ENCODE results near the gene NHERF2. TPM values are rescaled to one million over a fixed set of nuclear protein-coding genes. Genes with fewer than 3 reads are reported as not detected.

Gene NHERF2
- total and polyA plus RNA-seq, 11 donors: 124 to 496 (median 227) TPM

- intact Hi-C loops (cut with DNase I): no loop called here
- H3K4me1 ChIP-seq: peaks cover 3 to 96% (median 83%) of the 10 kb centered on the region in 12 donors
Measured at GRCh38 chr16:2037115-2037514, 10.4 kb downstream of the NHERF2 start.

GRCh38 chr16:2037647-2038381, 11.1 kb downstream of the NHERF2 start:
- peaks cover 7 to 94% (median 83%) of the 10 kb centered on the region in 12 donors for H3K4me1 ChIP-seq
- DNase-seq (no peak), ATAC-seq (no peak)
- intact Hi-C loops (cut with DNase I): no loop called here
- H3K36me3 ChIP-seq: peaks cover 2 to 53% (median 23%) of the 10 kb centered on the region in 9 donors
- H3K27me3 ChIP-seq: no peaks in the 10 kb centered on the region
- H3K4me3 ChIP-seq: peak overlapping the region in 10 of 12 donors; percentile 39 to 91 (median 64)
- peak overlapping the region; percentile 76 to 97 (median 94) for H3K27ac ChIP-seq
- no peaks in the 10 kb centered on the region for H3K9me3 ChIP-seq
- no peak for TF ChIP-seq CTCF (IDR thresholded peaks at IDR 0.05)
- no peak for TF ChIP-seq POLR2A (IDR thresholded peaks at IDR 0.05)
- WGBS, 4 donors: 51 to 64% (median 56%) methylated on average over 23 to 29 of the region's 29 CpGs

More at GRCh38 chr16:2037115-2037514, 10.4 kb downstream of the NHERF2 start:
- no peaks in the 10 kb centered on the region for H3K9me3 ChIP-seq
- DNase-seq (peak in 1 of 5 donors; percentile 9), ATAC-seq (no peak)
- H3K36me3 ChIP-seq: peaks cover 2 to 55% (median 27%) of the 10 kb centered on the region in 9 donors
- 71 to 78% (median 73%) methylated on average over 11 to 15 of the region's 15 CpGs for WGBS, 4 donors
- no peaks in the 10 kb centered on the region for H3K27me3 ChIP-seq
- H3K4me3 ChIP-seq: peak overlapping the region; percentile 39 to 91 (median 60)
- H3K27ac ChIP-seq: peak overlapping the region; percentile 79 to 97 (median 94)
- no peak for TF ChIP-seq CTCF (IDR thresholded peaks at IDR 0.05)
- TF ChIP-seq POLR2A (IDR thresholded peaks at IDR 0.05): no peak

GRCh38 chr16:2038382-2039231, 11.9 kb downstream of the NHERF2 start:
- Histone ChIP-seq H3K4me1 (peaks cover 8 to 94% (median 86%) of the 10 kb centered on the region in 12 donors), H3K36me3 (peaks cover 2 to 53% (median 23%) of the 10 kb centered on the region in 9 donors)

More at GRCh38 chr16:2038382-2039231, 11.9 kb downstream of the NHERF2 start:
- peak in 2 of 4 donors; percentile 3 to 17 for ATAC-seq
- TF ChIP-seq CTCF (IDR thresholded peaks at IDR 0.05) (no peak), POLR2A (IDR thresholded peaks at IDR 0.05) (no peak)
- Histone ChIP-seq H3K4me3 (peak overlapping the region in 10 of 12 donors; percentile 15 to 91 (median 64)), H3K27me3 (no peaks in the 10 kb centered on the region), H3K9me3 (no peaks in the 10 kb centered on the region), H3K27ac (peak overlapping the region; percentile 78 to 97 (median 94))
- 48 to 68% (median 57%) methylated on average over 31 to 41 of the region's 41 CpGs for WGBS, 4 donors
- peak in 2 of 5 donors; percentile 73 to 75 for DNase-seq
- intact Hi-C loops (cut with DNase I): no loop called here
